Activated CD4-positive, alpha-beta T cell treated with anti-CD3 and anti-CD28 coated beads, Interleukin-2, amount 50 U/mL, for 4 hours (primary cell): Measurements from ENCODE around the gene SMAD2.

ENCODE experiments used
- DNase-seq, 2 experiments: peaks; one replicate each; pipeline ENCODE4 v3.0.0-alpha.2; 2020

SMAD2 gene

GRCh38 chr18:47893939-47894699 is 36.3 kb downstream of the SMAD2 start:
- DNase-seq, result no peak

GRCh38 chr18:47893047-47893446 is 37.4 kb downstream of the SMAD2 start:
- DNase-seq, result no peak

GRCh38 chr18:47888156-47888555 is 42.3 kb downstream of the SMAD2 start:
- DNase-seq, result no peak

- DNase-seq, result no peak
These were observed 43.2 kb downstream of the SMAD2 start for GRCh38 chr18:47887227-47887626.

- no peak for DNase-seq
These were observed 46.6 kb downstream of the SMAD2 start for GRCh38 chr18:47883771-47884413.

GRCh38 chr18:47882641-47883040 is 47.8 kb downstream of the SMAD2 start:
- DNase-seq, result no peak

GRCh38 chr18:47881752-47882455 is 48.6 kb downstream of the SMAD2 start:
- no peak for DNase-seq

GRCh38 chr18:47881042-47881441 is 49.4 kb downstream of the SMAD2 start:
- no peak for DNase-seq

GRCh38 chr18:47877892-47878291 is 52.6 kb downstream of the SMAD2 start:
- DNase-seq, result no peak

GRCh38 chr18:47876813-47877212 is 53.6 kb downstream of the SMAD2 start:
- no peak for DNase-seq

GRCh38 chr18:47873625-47874024 is 56.8 kb downstream of the SMAD2 start:
- DNase-seq, result no peak

GRCh38 chr18:47872426-47872825 is 58.0 kb downstream of the SMAD2 start:
- DNase-seq, result no peak

GRCh38 chr18:47871288-47871687 is 59.2 kb downstream of the SMAD2 start:
- no peak for DNase-seq

GRCh38 chr18:47870605-47871004 is 59.9 kb downstream of the SMAD2 start:
- no peak for DNase-seq

- DNase-seq, result no peak
These were observed 61.7 kb downstream of the SMAD2 start for GRCh38 chr18:47868744-47869143.

- no peak for DNase-seq
These were observed 65.3 kb downstream of the SMAD2 start for GRCh38 chr18:47865183-47865582.

- DNase-seq, result no peak
These were observed 67.4 kb downstream of the SMAD2 start for GRCh38 chr18:47863041-47863440.

- DNase-seq, result no peak
These were observed 71.9 kb downstream of the SMAD2 start for GRCh38 chr18:47858607-47859006.

- no peak for DNase-seq
These were observed 82.8 kb downstream of the SMAD2 start for GRCh38 chr18:47847635-47848034.

GRCh38 chr18:47846431-47846830 is 84.0 kb downstream of the SMAD2 start:
- no peak for DNase-seq

- DNase-seq, result no peak
These were observed 85.5 kb downstream of the SMAD2 start for GRCh38 chr18:47844828-47845498.

GRCh38 chr18:47842836-47843235 is 87.6 kb downstream of the SMAD2 start:
- DNase-seq, result no peak

- DNase-seq, result no peak
These were observed 92.1 kb downstream of the SMAD2 start for GRCh38 chr18:47838396-47838795.
